HG03521 (cell line): ENCODE data around the gene TBK1.
"Not testable (repeated sequence)": the region's sequence is repeated elsewhere in the genome, so short reads cannot be mapped to it uniquely, and the experiment has no call there.

ENCODE experiments used
- ATAC-seq: cut with Tn5 transposase; IDR thresholded peaks from one replicate; pipeline ENCODE4 v1.9.1; 2021; ENCODE audit warnings: mild to moderate bottlenecking, moderate library complexity; ENCODE audit not compliant: unreplicated experiment

Gene TBK1

DNA sequence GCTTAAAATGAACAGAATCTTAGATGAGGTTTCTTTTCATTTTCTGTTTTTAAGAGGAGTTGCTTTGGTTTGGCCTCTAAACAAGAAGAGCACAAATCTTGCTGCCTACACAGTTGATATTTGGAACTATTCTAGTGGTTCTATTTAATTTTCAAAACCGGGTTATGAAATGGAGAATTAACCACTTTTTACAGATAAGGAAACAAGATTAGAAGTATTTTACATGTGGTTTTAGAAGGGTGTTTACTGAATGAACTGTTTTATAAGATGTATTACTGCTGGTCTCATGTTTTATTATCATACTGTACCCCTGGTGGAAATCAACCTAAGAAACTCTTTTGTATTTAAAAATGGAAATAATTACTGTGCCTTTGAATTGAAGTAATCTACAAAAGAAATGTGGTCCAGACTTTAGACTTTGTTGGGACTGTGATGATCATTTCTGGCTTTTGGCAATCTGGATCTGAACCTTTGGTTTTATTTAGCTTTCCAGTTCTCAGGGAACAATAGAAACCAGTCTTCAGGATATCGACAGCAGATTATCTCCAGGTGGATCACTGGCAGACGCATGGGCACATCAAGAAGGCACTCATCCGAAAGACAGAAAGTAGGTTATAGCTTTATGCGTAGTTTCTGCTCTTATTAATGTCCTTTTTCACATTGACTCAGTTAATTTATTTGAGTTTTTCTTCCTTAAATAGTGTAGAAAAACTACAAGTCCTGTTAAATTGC, 43.2 kb downstream of the TBK1 start:
- no peak for ATAC-seq

DNA sequence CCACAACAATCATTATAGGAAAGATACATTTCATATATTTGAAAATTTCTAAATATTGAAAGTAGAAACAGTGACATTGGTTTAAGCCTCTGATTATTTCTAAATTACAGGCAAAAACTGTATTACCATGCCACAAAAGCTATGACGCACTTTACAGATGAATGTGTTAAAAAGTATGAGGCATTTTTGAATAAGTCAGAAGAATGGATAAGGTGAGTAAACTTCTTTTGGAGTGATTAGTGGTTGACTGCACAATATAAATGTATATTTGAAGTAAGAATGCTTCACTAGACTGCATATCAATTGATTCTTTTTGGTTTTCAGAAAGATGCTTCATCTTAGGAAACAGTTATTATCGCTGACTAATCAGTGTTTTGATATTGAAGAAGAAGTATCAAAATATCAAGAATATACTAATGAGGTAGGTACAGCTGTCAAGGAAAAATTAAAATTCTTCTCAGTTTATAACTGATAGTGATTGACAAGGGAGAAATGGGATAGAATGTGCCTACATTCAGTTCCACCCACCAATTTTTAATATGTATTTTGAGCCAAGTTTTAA, 45.0 kb downstream of the TBK1 start:
- ATAC-seq = no peak

DNA sequence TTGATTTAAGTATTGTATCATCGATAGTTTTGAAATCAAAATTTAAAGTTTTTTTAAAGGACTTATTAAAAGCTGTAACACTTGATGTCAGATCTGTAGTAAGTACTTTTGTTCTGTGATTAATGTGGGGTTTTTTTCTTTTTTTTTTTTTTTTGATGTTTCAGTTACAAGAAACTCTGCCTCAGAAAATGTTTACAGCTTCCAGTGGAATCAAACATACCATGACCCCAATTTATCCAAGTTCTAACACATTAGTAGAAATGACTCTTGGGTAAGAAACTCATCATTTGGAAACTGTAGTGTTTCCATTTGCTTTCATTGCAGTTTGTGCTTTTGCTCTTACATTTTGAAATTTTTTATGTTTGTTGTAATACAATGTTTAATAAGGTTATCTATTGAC, 45.6 kb downstream of the TBK1 start:
- no peak for ATAC-seq

DNA sequence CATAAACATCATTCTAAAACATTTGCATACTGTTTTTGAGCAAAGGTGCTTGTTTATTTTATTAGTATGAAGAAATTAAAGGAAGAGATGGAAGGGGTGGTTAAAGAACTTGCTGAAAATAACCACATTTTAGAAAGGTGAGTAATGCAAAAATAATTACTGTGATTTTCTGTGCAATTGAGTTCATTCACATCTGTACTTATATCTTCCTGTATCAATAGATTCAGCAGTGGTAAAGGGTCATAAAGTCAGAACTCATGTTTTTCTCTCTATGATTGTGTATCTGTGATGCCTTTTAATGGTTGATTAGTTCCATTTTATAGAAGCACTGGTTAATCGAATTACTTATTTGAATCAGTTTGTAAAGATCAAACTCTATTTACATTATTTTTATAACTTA, 46.0 kb downstream of the TBK1 start:
- no peak for ATAC-seq

DNA sequence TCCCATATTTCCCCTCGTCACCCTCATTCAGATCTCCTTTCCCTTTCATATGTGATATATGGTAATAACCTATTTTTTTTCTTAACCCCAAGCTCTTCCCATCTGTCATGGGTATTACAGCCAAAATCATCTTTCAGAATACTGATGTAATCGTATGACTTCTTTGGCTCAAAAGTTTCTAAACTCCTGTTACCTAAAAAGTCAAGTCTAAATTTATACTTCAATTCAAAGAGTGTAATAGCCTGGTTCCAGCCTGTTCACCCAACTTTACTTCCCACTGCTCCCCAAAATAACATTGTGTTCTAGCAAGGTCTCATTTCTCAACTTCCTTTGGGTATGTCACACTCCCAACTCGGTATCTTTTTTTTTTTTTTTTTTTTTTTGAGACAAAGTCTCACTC, 48.5 kb downstream of the TBK1 start:
- no peak for ATAC-seq

DNA sequence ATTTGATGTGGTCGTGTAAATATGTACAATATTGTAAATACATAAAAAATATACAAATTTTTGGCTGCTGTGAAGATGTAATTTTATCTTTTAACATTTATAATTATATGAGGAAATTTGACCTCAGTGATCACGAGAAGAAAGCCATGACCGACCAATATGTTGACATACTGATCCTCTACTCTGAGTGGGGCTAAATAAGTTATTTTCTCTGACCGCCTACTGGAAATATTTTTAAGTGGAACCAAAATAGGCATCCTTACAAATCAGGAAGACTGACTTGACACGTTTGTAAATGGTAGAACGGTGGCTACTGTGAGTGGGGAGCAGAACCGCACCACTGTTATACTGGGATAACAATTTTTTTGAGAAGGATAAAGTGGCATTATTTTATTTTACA, 49.6 kb downstream of the TBK1 start:
- ATAC-seq = no peak

DNA sequence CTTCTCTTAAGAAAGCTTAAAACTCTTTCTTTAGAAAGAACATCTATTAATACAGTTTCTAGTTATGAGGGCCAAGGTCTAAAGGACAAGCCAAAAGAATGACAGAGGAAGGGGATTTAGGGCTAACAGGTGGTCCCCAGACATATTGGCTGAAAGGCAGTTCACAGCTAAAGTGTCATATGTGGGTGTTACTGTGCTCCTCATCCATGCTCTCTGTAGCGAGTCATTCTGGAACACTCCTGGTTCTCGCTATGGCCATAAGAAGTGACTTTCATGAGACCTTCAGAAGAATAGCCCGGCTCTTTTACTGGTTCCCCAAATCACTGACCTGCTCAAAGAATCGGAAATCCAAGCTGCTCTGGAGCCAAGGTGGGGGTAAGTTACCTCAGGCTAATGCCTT, 55.0 kb downstream of the TBK1 start:
- ATAC-seq = no peak

DNA sequence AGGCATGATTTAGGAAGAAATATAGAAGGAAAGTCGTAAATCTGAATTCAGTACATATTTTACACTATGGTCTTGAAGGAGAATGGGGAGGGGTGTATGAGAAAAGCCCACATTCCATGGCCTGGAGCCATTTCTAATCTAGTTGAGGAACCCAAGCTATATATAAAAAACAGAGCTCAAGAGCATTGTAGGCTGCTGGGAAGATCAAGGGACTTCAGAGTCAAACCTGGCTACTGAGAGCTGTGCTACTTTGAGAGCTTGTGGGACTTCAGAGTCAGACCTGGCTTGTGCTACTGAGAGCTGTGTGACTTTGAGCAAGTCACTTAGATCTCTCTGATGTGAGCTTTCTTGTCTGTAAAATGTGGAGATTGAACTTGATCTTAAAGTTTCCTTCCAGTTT, 58.7 kb downstream of the TBK1 start:
- ATAC-seq = no peak

DNA sequence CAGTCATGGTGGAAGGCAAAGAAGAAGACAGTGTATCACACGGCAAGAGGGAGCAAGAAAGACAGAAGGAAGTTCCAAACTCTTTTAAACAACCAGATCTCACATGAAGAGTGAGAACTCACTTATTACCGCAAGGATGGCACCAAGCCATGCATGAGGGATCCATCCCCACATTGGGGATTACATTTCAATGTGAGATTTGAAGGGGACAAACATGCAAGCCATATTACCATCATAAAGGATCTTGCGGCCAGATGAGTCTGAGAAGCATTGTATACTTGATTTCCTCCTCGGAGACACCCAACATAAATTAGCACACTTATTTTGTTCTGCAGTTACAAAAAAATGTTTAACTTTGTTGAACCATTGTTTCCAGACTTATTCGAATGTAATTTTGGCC, 66.5 kb downstream of the TBK1 start:
- ATAC-seq = no peak

DNA sequence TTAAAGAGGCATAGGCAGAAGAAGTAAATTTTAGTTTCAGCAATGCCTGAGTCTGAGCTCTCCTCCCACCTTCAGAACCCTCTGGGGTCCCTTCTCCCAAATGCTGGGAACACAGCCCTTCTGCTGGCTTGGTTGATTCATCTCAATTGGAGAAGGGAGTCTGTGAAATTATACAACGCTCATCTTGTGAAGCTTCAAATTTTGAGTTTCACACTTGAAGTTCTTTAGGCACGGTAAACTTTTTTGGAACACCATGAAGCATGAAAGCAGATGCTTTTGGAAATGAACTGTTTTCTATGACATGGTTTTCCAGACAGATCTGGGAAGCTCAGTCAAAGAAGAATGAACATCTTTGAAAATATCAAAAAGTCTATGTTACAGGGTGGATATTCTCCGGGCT, 69.9 kb downstream of the TBK1 start:
- ATAC-seq = no peak

DNA sequence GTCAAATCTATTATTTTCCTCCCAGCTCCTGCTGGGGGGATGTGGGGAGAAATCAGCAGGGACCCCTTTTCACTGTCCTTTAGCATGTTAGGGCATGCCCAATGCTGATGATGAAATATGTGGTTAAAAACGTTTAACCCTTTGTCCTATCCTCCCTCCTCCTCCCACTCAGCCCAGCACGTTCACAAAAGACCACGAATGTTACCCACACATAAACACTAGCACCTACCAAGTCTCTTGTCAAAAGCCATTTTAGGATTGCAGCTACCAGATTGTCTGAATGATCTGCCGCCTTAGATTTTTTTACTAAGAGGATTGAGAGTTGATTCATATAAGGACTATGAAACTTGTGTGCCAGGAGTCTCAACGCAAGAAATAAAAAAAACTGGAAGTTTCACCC, 70.4 kb downstream of the TBK1 start:
- ATAC-seq = no peak

DNA sequence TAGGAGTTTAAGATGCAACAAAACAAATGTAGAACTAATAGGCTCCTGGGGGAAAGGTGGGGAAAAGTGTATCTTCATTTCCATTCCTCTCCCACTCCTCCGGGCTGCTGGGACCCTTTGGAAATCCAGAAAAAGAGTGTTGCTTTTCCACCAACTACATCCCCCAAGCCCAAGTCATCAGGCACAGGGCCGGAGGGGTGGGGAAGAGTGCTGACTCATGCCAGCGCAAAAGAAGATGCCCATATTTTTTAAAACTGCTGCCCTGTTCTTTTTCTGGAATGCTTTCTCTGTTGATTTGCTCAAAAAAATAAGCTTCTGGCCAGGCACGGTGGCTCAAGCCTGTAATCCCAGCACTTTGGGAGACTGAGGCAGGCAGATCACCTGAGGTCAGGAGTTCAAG, 70.9 kb downstream of the TBK1 start:
- ATAC-seq = no peak

DNA sequence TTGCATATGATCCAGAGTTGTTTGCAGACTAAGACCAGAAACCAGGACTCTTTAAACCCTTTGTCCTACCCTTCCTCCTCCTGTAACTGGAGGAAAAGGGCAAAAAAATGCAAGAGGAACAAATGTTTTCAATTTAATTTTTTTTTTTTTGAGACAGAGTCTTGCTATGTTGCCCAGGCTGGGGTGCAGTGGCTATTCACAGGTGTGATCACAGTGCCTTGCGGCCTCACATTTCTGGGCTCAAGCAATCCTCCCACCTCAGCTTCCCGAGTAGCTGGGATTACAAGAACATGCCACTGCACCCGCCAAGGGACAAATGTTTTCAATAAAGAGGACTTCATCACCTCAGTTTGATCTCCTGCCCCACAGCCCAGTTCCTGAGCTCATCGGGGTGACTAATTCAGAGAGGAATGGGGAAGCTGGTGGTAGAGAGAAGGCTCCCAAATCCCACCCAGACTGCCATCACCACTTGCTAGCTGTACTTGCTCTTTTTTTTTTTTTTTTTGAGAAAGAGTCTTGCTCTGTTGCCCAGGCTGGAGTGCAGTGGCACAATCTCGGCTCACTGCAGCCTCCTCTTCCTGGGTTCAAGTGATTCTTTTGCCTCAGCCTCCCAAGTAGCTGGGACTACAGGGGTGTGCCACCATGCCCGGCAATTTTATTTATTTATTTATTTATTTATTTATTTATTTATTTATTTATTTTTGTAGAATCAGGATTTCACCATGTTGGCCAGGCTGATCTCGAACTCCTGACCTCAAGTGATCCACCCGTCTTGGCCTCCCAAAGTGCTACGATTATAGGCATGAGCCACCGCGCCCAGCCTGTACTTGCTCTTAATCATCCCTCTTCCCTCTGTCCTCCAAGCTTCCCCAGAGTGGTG, 71.9 kb downstream of the TBK1 start:
- ATAC-seq = not testable (repeated sequence)

DNA sequence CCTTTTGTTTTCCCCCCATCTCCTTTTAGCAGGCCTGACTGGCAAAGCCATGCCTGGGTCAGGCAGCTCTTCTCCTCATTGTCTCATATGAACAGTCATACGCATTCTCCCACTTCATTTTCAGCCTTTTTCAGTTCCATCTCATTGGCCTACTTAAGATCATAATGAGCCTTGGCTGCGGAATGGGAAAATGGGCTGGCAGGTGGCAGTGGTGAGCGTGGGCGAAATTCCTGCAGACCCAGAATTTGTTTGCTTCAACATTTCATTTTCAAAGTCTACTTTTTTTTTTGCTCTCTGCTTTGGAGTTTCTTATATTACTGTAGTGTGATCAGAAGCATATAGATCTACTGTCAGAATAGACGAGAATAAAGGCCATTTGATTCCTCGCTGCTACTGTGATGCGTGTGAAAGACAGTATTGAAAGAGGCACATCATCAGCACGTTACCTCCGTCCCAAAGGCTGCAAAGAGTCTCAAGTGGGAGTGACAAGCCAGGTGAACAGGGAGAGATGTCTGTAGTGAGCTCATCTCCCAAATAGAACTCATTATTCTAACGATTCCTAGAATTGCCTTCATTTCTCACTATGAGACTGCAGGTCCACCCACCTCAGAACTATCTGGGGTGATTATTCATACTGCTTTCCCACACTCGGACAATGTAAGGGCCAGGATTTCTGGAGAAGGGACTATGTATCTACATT, 73.7 kb downstream of the TBK1 start:
- ATAC-seq = no peak

DNA sequence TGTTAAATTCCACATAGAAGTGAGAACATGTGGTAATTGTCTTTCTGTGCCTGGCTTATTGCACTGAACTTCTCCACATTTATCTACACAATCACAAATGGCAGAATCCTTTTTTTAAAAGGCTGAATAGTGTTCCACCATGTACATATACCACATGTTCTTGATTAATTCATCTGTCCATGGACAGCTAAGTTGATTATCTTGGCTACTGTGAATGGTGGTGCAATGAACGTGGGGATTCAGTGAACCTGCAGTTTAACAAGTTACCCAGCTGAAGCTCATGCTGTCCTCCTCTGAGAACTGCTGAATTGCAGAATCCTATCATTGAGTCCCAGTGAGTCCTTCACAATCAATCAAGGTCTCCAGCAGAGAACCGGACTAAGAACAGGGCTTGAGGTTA, 74.9 kb downstream of the TBK1 start:
- ATAC-seq = no peak

DNA sequence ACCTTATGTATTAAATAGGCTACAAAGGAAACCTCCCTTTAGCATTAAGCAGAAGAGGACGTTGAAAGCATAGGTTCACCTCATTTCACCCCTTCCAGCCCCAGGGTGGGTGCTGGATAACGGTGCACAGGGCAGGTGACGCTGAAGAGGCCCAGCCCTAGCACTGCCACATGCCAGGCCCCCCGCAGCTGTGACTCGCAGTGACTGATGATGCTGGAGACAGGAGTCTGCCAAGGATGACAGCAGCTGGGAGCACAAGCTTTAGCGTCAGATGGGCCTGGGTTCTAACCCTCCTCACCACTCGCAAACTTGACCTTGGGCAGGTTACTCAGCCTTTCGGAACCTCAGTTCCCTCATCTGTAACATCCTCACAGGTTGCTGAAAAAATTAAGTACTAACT, 76.7 kb downstream of the TBK1 start:
- ATAC-seq = no peak

DNA sequence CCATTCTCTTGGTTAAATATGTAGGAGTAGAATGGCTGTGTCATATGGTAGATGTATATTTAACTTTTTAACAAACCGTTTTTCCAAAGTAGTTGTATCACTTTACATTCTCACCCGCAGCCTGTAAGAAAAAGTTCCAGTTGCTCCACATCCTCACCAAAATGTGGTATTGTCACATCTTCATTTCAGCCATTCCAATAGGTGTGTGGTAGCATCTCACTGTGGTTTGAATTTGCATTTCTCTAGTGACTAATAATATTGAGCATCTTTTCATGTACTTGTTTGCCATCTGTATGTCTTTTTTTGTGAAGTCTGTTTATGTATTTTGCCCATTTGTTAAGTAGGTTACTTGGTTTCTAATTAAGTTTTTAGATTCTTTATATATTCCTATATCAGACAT, 78.6 kb downstream of the TBK1 start:
- no peak for ATAC-seq

DNA sequence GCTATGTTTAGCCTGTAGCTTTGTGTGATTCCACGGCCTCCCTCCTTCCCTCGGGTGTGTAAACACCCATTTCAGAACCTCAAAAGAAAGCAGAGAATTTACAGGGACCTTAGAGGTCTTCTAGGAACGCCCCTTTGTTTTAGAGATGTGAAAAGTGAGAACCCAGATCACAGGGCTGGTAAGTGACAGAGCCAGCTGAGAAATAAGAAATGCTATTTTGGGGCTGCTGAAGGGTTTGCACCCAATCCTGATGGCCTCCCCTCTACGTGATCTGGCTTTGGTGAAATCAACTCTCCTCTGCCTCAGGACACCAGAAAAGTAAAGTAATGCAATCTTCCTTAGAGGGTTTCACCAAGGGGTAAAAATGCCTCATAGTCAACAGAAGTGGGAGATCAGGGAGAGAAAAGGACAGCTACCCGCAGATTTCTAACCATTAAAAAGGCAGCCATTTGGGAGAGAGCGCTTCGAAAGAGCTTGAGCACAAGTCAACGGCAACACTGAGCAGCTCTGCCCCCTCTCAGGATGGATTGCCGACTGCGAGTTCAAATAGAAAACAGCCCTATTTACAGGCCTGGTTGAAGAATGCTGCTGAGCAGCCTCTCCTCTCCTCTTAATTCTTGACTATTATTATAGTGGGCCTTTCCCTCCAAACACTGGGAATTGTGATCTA, 79.9 kb downstream of the TBK1 start:
- no peak for ATAC-seq

DNA sequence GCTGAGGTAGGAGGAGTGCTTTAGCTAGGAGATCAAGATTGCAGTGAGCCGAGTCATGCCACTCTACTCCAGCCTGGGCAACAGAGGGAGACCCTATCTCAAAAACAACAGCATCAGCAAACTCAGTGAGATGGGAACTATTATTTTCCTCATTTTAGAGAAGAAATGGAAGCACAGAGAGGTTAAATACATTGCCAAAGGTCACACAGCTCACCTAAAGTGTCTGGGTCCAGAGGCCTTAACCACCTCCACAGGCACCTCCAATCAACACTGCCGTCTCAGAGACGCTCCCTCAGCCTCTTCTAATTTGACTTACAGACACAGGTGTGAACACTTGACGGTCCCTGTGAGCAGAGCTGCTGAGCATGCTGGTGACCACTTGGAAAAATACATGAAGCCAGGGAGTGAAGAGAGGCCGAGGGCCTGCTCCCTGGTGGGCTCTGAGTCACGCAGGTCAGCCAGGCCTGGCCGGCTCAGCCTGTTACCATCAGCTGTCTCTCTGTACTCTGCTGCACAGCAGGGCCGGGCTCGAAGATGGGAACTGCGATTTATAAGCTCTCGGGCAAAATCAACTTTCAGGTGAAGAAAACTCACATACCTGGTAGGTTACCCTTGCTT, 80.9 kb downstream of the TBK1 start:
- no peak for ATAC-seq

DNA sequence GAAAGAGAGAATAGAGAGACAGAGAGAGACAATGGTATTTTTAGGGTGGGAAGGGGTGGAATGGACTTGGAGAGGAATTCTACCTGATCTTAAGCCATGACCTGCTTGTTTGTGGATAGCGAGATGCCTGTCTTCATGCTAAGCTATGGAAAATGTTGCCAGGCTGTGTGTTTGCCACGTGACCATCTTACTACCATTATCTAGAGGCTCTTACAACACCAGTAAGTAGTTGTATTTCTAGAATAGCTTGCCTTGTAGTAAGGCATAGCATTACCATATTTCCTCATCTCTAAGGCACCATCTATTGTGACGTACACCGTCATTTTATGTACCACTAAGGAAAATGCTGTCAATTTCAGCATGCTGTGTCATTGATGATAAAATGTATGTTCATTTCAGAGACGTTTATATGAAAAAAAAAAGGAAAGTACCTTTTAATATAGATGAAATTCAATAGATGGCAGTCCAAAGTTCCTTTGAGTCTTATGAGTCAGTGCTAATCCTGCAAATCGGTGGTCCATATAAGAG, 82.8 kb downstream of the TBK1 start:
- ATAC-seq = no peak
